Lower leg skin (tissue), 4 donors: ENCODE measurements around the gene LRIG1. TPM values are rescaled to one million over a fixed set of nuclear protein-coding genes. Genes with fewer than 3 reads are reported as not detected.

Experiments
- DNase-seq, 2 donors: peaks; one replicate each; pipeline ENCODE4 v3.0.0-alpha.2; 2019; ENCODE audit warnings: low spot score in 2 of 2
- H3K4me3 ChIP-seq: fragments of 200-600 bp; sonication (generic); 2 replicates; pipeline ENCODE4 v1.5.1; 2017; ENCODE audit warnings: mild to moderate bottlenecking, low read depth; ENCODE audit not compliant: poor library complexity, severe bottlenecking
- POLR2A ChIP-seq, 2 donors: fragments of 450-650 bp; IDR thresholded peaks; one replicate each; pipeline ENCODE4 v1.6.1; 2016 to 2017; ENCODE audit warnings: antibody characterized with exemption in 2 of 2, mild to moderate bottlenecking in 1 of 2, moderate library complexity in 1 of 2
- WGBS, 2 donors: methylation state at CpG; one replicate each; pipeline ENCODE4 v1.1.5; 2018; 5-methylcytosine and 5-hydroxymethylcytosine counted together
- intact Hi-C: fragments of 100-400 bp; cut with DNase I; formaldehyde crosslinking; loops from one replicate; pipeline ENCODE4 v1.15.0; 2023; ENCODE audit warnings: low total_unique reads
- total RNA-seq, 4 donors: library from RNA; depleted of rRNA; stranded (reverse); fragments of >200 nt; gene quantifications; one replicate each; pipeline ENCODE4 v1.1.0, GENCODE V29; 2016
- TF ChIP-seq, protein P1 (sequence below), 3 donors: fragments of 450-650 bp; IDR thresholded peaks; one replicate each; pipeline ENCODE4 v1.5.1; 2016; ENCODE audit warnings: antibody characterized with exemption in 3 of 3, mild to moderate bottlenecking in 3 of 3, moderate library complexity in 2 of 3

Gene LRIG1
- total RNA-seq, 4 donors from 2014 or later = 53.3 to 91.5 (median 69.8) TPM

GRCh38 chr3:66452303-66453011 lies 48.4 kb downstream of the LRIG1 start:
- WGBS, 2 donors = 44 to 55% methylated on average over 7 of the region's 7 CpGs
- DNase-seq = no peak
- intact Hi-C loops = no loop called here
- TF ChIP-seq POLR2A (IDR thresholded peaks at IDR 0.05) = no peak
- TF ChIP-seq, protein P1, sequence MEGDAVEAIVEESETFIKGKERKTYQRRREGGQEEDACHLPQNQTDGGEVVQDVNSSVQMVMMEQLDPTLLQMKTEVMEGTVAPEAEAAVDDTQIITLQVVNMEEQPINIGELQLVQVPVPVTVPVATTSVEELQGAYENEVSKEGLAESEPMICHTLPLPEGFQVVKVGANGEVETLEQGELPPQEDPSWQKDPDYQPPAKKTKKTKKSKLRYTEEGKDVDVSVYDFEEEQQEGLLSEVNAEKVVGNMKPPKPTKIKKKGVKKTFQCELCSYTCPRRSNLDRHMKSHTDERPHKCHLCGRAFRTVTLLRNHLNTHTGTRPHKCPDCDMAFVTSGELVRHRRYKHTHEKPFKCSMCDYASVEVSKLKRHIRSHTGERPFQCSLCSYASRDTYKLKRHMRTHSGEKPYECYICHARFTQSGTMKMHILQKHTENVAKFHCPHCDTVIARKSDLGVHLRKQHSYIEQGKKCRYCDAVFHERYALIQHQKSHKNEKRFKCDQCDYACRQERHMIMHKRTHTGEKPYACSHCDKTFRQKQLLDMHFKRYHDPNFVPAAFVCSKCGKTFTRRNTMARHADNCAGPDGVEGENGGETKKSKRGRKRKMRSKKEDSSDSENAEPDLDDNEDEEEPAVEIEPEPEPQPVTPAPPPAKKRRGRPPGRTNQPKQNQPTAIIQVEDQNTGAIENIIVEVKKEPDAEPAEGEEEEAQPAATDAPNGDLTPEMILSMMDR (IDR thresholded peaks at IDR 0.05) = no peak
- no peak overlapping the region for H3K4me3 ChIP-seq

GRCh38 chr3:66451766-66452165 lies 49.1 kb downstream of the LRIG1 start:
- no peak overlapping the region for H3K4me3 ChIP-seq
- intact Hi-C loops = no loop called here
- no peak for TF ChIP-seq POLR2A (IDR thresholded peaks at IDR 0.05)
- TF ChIP-seq, protein P1 (IDR thresholded peaks at IDR 0.05) = no peak
- DNase-seq = no peak
- 67 to 73% methylated on average over 6 of the region's 6 CpGs for WGBS, 2 donors

GRCh38 chr3:66450390-66451022 lies 50.3 kb downstream of the LRIG1 start:
- H3K4me3 ChIP-seq = no peak overlapping the region
- intact Hi-C loops = no loop called here
- 26 to 27% methylated on average over 4 of the region's 4 CpGs for WGBS, 2 donors
- TF ChIP-seq POLR2A (IDR thresholded peaks at IDR 0.05) = no peak
- TF ChIP-seq, protein P1 (IDR thresholded peaks at IDR 0.05) = no peak
- peak in 1 of 2 donors; percentile 81 for DNase-seq

DNA sequence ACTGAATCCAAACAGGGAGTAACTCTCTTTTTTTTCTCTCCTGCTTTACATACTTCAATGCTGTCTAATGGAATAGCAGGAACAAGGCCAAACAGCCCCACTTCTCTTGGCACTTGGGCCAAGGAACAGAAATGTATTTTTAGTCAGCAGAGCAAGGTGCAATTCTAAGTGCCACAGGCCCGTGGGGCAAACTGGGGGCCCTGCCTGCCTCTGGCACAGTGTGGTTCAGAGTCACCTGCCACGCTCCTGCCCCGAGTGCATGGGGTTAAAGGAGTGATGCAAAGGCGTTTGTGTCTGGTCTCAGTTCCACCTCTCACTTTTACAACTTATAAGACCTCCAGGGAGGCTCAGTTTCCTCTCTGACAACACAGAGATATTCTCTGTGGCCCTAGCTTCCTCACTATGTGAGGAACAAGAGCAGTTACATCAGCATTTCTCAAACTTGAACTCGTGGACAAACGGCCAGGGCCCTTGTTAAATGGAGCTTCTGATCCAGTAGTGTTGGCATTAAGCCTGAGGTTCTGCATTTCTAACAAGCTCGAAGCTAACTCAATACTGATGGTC lies 51.3 kb downstream of the LRIG1 start:
- H3K4me3 ChIP-seq = no peak overlapping the region
- 29 to 35% methylated on average over 7 of the region's 7 CpGs for WGBS, 2 donors
- no peak for TF ChIP-seq POLR2A (IDR thresholded peaks at IDR 0.05)
- TF ChIP-seq, protein P1 (IDR thresholded peaks at IDR 0.05) = no peak
- intact Hi-C loops = no loop called here
- DNase-seq = no peak

DNA sequence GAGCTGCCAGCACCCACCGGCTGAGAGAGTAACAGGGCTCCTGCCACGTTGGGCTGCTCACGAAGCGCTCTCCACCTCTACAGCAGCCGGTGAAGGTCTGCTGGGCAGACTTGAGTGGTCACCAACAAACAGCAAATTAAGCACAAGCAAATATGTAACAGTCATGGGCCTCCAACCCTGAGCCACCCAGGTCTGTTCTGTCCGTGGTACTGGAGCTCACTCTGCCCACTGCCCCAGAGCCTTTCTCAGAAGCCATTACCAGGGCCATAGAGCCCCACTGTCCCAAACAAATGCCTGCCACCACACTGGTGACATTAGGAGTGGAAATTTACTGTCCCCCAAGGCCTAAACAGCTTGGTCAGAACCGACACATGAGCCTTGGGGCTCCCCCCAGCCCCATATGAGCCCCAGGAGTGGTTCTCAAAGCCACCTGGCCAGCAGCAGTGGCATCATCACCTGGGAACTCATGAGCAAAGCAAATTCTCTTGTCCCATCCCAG lies 56.6 kb downstream of the LRIG1 start:
- intact Hi-C loops = no loop called here
- 90 to 93% methylated on average over 6 to 7 of the region's 7 CpGs for WGBS, 2 donors
- TF ChIP-seq, protein P1 (IDR thresholded peaks at IDR 0.05) = no peak

More for the DNA sequence above, 56.6 kb downstream of the LRIG1 start:
- no peak for DNase-seq
- no peak overlapping the region for H3K4me3 ChIP-seq
